Endothelial cell of umbilical vein (primary cell): Measurements from ENCODE around the gene AXIN2. TPM values are rescaled to one million over a fixed set of nuclear protein-coding genes. Genes with fewer than 3 reads are reported as not detected.

Experiments
- BruUV-seq: library from RNA; stranded (reverse); fragments of 400-500 nt; replicated peaks from 2 replicates; lab custom pipeline; 2021; lab: Mats Ljungman, UMichigan
- CTCF ChIA-PET: fragments of 300-600, 350-600 bp; sonication (Branson Sonifier 250); formaldehyde crosslinking; loops from one replicate; lab custom pipeline; 2021; ENCODE audit warnings: antibody characterized with exemption, inconsistent platforms; lab: Charles Lee
- POLR2A ChIA-PET: fragments of 300-600, 350-600 bp; sonication (Branson Sonifier 250); formaldehyde crosslinking; loops from one replicate; lab custom pipeline; 2021; ENCODE audit warnings: antibody characterized with exemption, inconsistent platforms; lab: Charles Lee
- DNase-seq: peaks from one replicate; pipeline ENCODE4 v3.0.0-alpha.2; 2011; ENCODE audit warnings: low read depth, low spot score
- FAIRE-seq: peaks from 2 replicates; lab custom pipeline; 2011; peaks lifted over from hg19 to GRCh38; lab: Jason Lieb, UNC
- H2AFZ ChIP-seq: 2 replicates; pipeline ENCODE4 v1.6.0; 2012; ENCODE audit warnings: low read depth, low read length, control low read depth, inconsistent platforms
- H3K27ac ChIP-seq: 2 replicates; pipeline ENCODE4 v1.5.1; 2011; ENCODE audit warnings: low read depth, mild to moderate bottlenecking, control low read depth, low read length, moderate library complexity; ENCODE audit not compliant: insufficient read depth
- H3K27me3 ChIP-seq, 2 experiments: 2 replicates each; pipeline versions ENCODE4 v1.6.0 to v1.6.1; 2011; ENCODE audit warnings: low read length in 2 of 2, mixed read lengths in 1 of 2; ENCODE audit not compliant: control insufficient read depth in 2 of 2, insufficient read depth in 2 of 2
- H3K36me3 ChIP-seq, 2 experiments: 2 replicates in 1 of 2; 3 replicates in 1 of 2; pipeline ENCODE4 v1.5.1; 2011; ENCODE audit warnings: low read length in 2 of 2, mild to moderate bottlenecking in 1 of 2, moderate library complexity in 1 of 2; ENCODE audit not compliant: control insufficient read depth in 2 of 2, insufficient read depth in 2 of 2; ENCODE audit errors: extremely low read depth in 1 of 2
- H3K4me1 ChIP-seq: 3 replicates; pipeline ENCODE4 v1.5.1; 2011; ENCODE audit warnings: mild to moderate bottlenecking, low read length; ENCODE audit not compliant: control insufficient read depth, insufficient read depth; ENCODE audit errors: extremely low read depth
- H3K4me2 ChIP-seq: 2 replicates; pipeline ENCODE4 v1.6.1; 2011; ENCODE audit warnings: low read length, control low read depth, mixed read lengths; ENCODE audit not compliant: insufficient read depth
- H3K4me3 ChIP-seq, 3 experiments: fragments of 200-600 bp in 1 of 3; sonication (generic), shearing (Covaris generic) in 1 of 3; replicated peaks in 1 of 3; 2 replicates each; pipeline ENCODE4 v1.5.1; 2011 to 2016; ENCODE audit warnings: control low read depth in 3 of 3, low read length in 3 of 3, mild to moderate bottlenecking in 2 of 3, inconsistent platforms in 1 of 3, low read depth in 1 of 3, moderate library complexity in 1 of 3; ENCODE audit not compliant: insufficient read depth in 1 of 3
- H3K79me2 ChIP-seq: 2 replicates; pipeline ENCODE4 v1.6.0; 2012; ENCODE audit warnings: low read length, inconsistent platforms; ENCODE audit not compliant: control insufficient read depth, insufficient read depth
- H3K9ac ChIP-seq: replicated peaks from 2 replicates; pipeline ENCODE3; 2011; ENCODE audit warnings: low read length, control low read depth; ENCODE audit not compliant: insufficient read depth; ENCODE audit errors: extremely low read depth
- H3K9me1 ChIP-seq: replicated peaks from 3 replicates; pipeline ENCODE4 v1.6.0; 2011; ENCODE audit warnings: mild to moderate bottlenecking, low read length; ENCODE audit not compliant: control insufficient read depth, insufficient read depth; ENCODE audit errors: extremely low read depth
- H3K9me3 ChIP-seq: replicated peaks from 2 replicates; pipeline ENCODE4 v1.5.1; 2012; ENCODE audit warnings: low read length, inconsistent platforms; ENCODE audit not compliant: control insufficient read depth, insufficient read depth
- H4K20me1 ChIP-seq: replicated peaks from 2 replicates; pipeline ENCODE3; 2011; ENCODE audit warnings: mild to moderate bottlenecking, low read length; ENCODE audit not compliant: control insufficient read depth, insufficient read depth; ENCODE audit errors: extremely low read depth
- CTCF ChIP-seq, 2 donors: IDR thresholded peaks; 1 replicate in 1 of 2; 2 replicates in 1 of 2; pipeline ENCODE4 v1.5.1; 2011; ENCODE audit warnings: low read length in 2 of 2, mild to moderate bottlenecking in 2 of 2, moderate library complexity in 2 of 2, control low read depth in 1 of 2, inconsistent platforms in 1 of 2, low read depth in 1 of 2; ENCODE audit not compliant: insufficient read depth in 1 of 2; ENCODE audit errors: extremely low read depth in 1 of 2
- EZH2 ChIP-seq: IDR thresholded peaks from 2 replicates; pipeline ENCODE4 v1.6.1; 2012; ENCODE audit warnings: borderline replicate concordance, low read depth, mild to moderate bottlenecking, moderate library complexity, low read length, inconsistent platforms; ENCODE audit not compliant: severe bottlenecking
- FOS ChIP-seq: IDR thresholded peaks from 2 replicates; pipeline ENCODE4 v1.6.1; 2011; ENCODE audit warnings: mild to moderate bottlenecking, low read length, moderate library complexity, borderline replicate concordance; ENCODE audit not compliant: insufficient read depth
- GATA2 ChIP-seq: IDR thresholded peaks from 2 replicates; pipeline ENCODE4 v1.7.0; 2011; ENCODE audit warnings: low read depth, mild to moderate bottlenecking, moderate library complexity, mixed read lengths, low read length; ENCODE audit not compliant: insufficient read length, insufficient read depth
- JUN ChIP-seq: IDR thresholded peaks from 2 replicates; pipeline ENCODE4 v1.6.1; 2011; ENCODE audit warnings: borderline replicate concordance, low read depth; ENCODE audit not compliant: insufficient read length, insufficient read depth
- MYC ChIP-seq: IDR thresholded peaks from one replicate; pipeline ENCODE4 v1.6.1; 2011; ENCODE audit warnings: mild to moderate bottlenecking, low read depth, low read length
- POLR2A ChIP-seq: IDR thresholded peaks from 2 replicates; pipeline ENCODE4 v1.6.1; 2012; ENCODE audit warnings: low read depth, mild to moderate bottlenecking, control low read depth, low read length
- POLR2AphosphoS5 ChIP-seq: IDR thresholded peaks from 2 replicates; pipeline ENCODE4 v1.6.1; 2012; ENCODE audit warnings: low read depth, mild to moderate bottlenecking, control low read depth, low read length, moderate library complexity; ENCODE audit not compliant: insufficient read depth
- dilution Hi-C: fragments of 300-500 bp; cut with MboI; formaldehyde crosslinking; loops from one replicate; pipeline ENCODE4 v1.15.0; 2019; ENCODE audit warnings: low sequenced_read_pairs; ENCODE audit not compliant: extremely low pct_ligation_motif_present
- intact Hi-C: fragments of 100-400 bp; cut with micrococcal nuclease; formaldehyde crosslinking; loops from one replicate; pipeline ENCODE4 v1.10.0; 2022
- polyA plus RNA-seq, 4 experiments: library from polyadenylated mRNA; depleted of rRNA in 3 of 4; stranded (reverse) in 3 of 4; unstranded in 1 of 4; fragments of >200 nt; gene quantifications; 2 replicates each; pipeline versions ENCODE4 v1.2.1 to v1.2.3, GENCODE V29; 2011 to 2012; ENCODE audit warnings: missing spikeins in 1 of 4
- total RNA-seq: library from RNA; stranded (reverse); gene quantifications from 2 replicates; pipeline ENCODE4 v1.2.3, GENCODE V29; 2021
- TF ChIP-seq, protein P1 (sequence below): IDR thresholded peaks from 2 replicates; pipeline ENCODE4 v1.6.1; 2011; ENCODE audit not compliant: insufficient read depth, insufficient read length

AXIN2 gene
- total and polyA plus RNA-seq, 2 donors (not counting 3 experiments of a cell fraction or from before 2014, with no cell fraction given) = 1.3 to 3.0 TPM

- BruUV-seq = no TSS peak
- no peaks in the 10 kb centered on the region for H4K20me1 ChIP-seq
- POLR2A ChIA-PET = no interaction called here
- FAIRE-seq (no peak), DNase-seq (no peak)
- H3K9ac ChIP-seq = no peak overlapping the region
- TF ChIP-seq GATA2 (no peak), JUN (no peak), POLR2A (no peak), MYC (no peak), FOS (no peak), EZH2 (no peak), CTCF (IDR thresholded peaks at IDR 0.05; ENCODE audit: extremely low read depth in 1 of 2, insufficient read depth in 1 of 2, low read depth in 1 of 2, low read length in 2 of 2) (no peak), POLR2AphosphoS5 (no peak)
- TF ChIP-seq, protein P1, sequence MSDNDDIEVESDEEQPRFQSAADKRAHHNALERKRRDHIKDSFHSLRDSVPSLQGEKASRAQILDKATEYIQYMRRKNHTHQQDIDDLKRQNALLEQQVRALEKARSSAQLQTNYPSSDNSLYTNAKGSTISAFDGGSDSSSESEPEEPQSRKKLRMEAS = no peak
- no peaks in the 10 kb centered on the region for H3K79me2 ChIP-seq
- no peak overlapping the region for H3K27ac ChIP-seq
- H3K4me1 ChIP-seq = peaks cover 5% of the 10 kb centered on the region
- H3K9me3 ChIP-seq = no peaks in the 10 kb centered on the region
- H3K9me1 ChIP-seq = no peaks in the 10 kb centered on the region
- H3K27me3 ChIP-seq = no peaks in the 10 kb centered on the region
- no peaks in the 10 kb centered on the region for H3K36me3 ChIP-seq
- dilution Hi-C loops = no loop called here
- no peak overlapping the region for H3K4me2 ChIP-seq
- CTCF ChIA-PET = no interaction called here
- no peak overlapping the region for H2AFZ ChIP-seq
- H3K4me3 ChIP-seq = no peak overlapping the region
- intact Hi-C loops = no loop called here
These were observed 30.9 kb upstream of the AXIN2 start for GRCh38 chr17:65592125-65592965.
